HT1080 (cell line): Measurements from ENCODE around the gene EPS15. TPM values are rescaled to one million over a fixed set of nuclear protein-coding genes. Genes with fewer than 3 reads are reported as not detected.
"Not testable (repeated sequence)": the region's sequence is repeated elsewhere in the genome, so short reads cannot be mapped to it uniquely, and the experiment has no call there.

ENCODE experiments used
- DNase-seq: peaks from one replicate; pipeline ENCODE4 v3.0.0-alpha.2; 2015; ENCODE audit warnings: low read depth
- total RNA-seq: library from RNA; depleted of rRNA; stranded (reverse); fragments of >200 nt; shearing (Covaris generic); gene quantifications from 2 replicates; pipeline ENCODE4 v1.2.3, GENCODE V29; 2014

EPS15 gene
- total RNA-seq, 1 experiment from 2014 or later: 20.8 TPM

DNA sequence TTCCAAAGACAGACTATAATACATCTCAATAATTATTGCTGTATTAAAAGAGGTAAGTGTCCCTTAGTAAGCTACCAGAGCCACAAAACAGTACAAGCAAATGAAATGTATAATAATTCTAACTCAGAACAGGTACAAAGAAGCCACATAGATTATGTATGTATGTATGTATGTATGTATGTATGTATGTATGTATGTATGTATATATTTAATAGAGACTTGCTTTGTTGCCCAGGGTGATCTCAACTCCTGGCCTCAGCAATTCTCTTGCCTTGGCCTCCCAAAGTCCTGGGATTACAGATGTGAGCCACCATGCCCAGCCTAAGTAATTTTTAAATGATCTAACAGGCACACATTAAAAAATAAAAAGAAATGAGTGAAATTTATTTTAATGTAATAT, 86.9 kb downstream of the EPS15 start:
- DNase-seq: no peak

GRCh38 chr1:51427438-51427837, 91.6 kb downstream of the EPS15 start:
- no peak for DNase-seq

- no peak for DNase-seq
Observed at GRCh38 chr1:51425955-51426354, 93.1 kb downstream of the EPS15 start.

- no peak for DNase-seq
Observed at GRCh38 chr1:51425273-51425672, 93.8 kb downstream of the EPS15 start.

- no peak for DNase-seq
Observed at GRCh38 chr1:51423073-51423821, 95.8 kb downstream of the EPS15 start.

DNA sequence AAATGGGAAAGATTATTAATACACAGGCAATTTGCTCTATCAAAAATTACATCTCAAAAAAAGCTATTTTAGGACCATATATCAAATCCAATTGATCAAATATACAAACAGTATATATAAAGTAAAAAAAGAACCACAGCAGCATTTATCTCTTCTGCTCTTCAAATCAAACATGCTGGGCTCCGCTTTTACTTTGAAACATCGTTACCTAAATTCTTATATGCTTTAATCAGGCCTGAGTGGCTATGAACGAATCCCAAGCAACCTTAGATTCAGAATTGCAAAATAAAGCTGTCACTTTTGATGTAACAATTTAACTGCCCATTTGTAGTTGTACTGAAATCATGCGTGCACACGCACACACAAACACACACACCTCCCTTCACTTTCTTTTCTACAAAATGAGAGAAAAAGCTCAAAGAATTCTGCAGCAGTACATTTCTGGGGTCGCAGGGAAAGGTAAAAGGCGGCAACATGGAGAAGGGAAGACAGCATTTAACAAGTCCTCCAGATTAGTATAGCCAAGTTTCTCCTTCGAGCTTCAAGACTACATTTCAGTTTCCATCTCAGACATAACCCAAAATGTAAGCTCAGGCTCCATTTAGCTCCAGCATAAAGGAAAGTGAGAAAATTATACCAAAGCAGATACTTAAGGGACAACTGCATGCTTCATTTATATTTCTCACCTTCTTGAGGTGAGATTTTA, 96.5 kb downstream of the EPS15 start:
- DNase-seq: no peak

DNA sequence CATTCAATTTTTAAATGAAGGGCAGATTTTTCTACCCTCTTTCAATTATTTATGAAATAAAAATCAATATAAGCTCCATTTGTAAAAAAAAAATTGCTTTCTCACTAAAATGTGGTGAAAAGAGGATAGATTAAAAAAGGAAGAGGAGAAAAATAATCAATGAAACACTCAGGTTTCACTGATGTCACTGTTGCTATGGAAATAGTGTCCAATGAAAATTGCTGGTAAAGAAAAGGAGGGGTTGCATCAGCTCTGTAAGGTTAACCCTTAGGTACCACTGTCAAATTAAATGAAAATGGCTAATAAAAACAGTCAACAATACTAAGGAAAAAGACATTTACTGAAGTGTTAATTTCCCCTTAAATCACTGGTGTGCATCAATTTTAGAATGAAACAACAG, 97.1 kb downstream of the EPS15 start:
- DNase-seq: peak; percentile 46

DNA sequence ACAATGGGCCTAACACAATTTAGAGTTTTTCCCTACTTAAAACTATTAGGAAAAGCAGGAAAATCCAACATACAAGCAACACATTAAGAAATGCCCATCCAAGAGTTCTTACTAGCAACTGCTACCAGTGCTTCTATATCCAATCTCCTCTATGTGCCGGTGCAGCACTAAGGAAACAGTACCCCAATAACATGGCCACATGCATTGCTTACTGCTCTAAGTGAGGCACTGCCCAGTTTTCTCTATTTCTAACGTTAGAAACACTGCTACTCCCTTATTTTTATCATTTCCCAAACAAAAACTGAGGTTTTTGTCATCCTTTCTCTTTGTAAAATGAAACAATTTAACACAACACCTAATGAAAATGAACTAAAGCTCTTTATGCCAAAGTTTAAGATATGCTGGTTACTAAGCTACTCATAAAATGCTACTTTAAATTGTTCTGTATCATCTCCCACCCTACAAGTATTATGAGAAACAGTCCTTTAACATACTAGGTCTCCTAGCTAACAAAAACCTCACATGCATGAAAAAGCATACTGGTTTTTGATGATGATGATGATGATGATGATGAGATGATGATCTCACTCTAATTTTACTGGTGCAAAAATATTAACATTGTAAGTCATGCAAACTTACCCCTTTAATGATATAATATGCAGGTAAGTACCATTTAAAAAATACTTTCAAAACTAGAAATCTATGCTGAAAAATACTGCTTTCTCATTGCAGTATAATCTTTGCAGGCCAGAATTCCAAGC, 98.0 kb downstream of the EPS15 start:
- DNase-seq: no peak

DNA sequence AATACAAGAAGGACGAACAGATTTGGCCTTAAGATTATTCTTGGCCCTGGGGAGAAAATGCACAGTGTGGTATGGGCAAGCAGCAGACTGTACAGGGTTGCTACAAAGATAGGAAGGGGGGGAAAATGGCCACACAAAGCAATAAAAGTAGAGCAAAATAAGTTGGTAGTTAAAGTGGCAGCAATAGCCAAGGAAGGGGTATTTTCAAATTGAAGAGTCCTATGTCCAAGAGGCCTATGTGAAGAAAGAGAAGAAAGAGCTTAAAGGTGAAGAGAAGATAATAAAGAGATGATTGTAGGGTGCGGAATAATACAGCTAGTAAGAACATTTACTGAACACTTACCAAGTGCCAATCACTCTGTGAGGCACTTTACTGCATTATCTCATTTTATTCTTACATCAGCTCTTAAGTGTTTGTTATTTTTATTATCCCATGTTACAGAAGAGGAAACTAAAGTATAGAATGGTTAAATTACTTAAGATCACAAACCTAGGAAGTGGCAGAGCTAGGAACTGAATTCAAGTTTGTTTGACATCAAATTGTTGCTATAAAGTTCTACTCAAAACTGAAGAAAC, 100.6 kb downstream of the EPS15 start:
- DNase-seq: no peak

DNA sequence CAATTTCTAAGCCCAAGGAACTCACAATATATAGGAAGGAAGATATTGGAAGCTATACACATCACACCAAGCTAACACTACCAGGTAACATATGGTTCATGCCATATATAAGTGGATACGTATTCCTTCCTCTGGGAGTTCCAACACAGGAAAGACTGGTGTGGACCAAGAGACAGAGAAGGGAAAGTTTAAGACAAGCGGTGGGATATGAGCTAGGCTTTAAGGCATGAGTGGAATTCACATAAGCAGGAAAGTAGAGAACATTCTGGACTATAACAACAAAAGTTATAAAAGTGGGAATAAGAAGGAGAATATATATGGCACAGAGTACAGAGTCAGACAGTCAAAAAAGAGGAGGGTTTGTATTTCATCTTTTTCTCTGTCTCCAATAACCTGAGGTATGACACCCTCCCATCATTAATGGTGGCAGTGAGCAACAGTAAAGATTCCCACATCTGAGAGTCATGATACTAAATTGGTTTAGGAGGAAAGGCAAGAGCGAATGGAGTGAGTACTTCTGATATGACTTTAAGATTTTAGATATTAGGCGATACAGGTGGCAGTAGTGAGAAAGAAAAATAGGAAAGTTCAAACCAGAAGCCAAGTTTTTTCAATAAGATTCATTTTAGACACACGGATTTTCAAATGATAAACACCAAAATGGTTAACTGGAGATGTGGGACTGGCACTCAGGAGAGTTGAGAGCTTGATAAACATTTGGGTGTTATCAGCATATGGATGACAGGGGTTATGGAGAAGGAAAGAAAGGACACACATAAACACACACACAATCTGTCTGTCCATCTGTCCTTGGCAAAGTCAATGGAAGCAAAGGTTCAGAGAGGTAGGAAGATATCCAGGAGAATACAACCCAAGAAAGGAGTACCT, 101.3 kb downstream of the EPS15 start:
- DNase-seq: no peak

DNA sequence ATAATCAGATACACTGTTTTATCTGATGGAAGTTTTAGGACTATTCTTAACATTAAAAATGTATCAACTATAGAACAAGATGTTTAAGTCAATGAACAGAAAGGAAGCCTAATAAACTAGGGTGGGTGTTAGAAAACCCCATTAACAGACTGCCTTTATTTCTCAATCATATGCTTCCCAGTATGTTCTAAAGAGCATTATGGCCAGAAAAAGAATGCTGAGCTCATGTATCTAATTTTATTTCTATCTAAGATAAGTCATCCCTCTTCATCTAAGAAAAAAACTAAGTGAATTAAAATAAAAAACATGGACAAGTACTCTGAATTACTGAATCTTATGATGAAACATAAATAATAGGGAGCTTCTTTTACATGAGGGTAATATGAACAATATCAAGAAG, 102.2 kb downstream of the EPS15 start:
- no peak for DNase-seq

- DNase-seq: no peak
Observed at GRCh38 chr1:51415963-51416362, 103.1 kb downstream of the EPS15 start.

- DNase-seq: no peak
Observed at GRCh38 chr1:51414811-51415210, 104.3 kb downstream of the EPS15 start.

DNA sequence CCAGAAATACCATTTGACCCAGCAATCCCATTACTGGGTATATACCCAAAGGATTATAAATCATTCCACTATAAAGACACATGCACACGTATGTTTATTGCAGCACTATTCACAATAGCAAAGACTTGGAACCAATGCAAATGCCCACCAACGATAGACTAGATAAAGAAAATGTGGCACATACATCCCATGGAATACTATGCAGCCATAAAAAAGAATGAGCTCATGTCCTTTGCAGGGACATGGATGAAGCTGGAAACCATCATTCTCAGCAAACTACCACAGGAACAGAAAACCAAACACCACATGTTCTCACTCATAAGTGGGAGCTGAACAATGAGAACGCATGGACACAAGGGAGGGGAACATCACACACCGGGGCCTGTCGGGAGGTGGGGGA, 107.2 kb downstream of the EPS15 start:
- DNase-seq: not testable (repeated sequence)

- DNase-seq: no peak
Observed at GRCh38 chr1:51410568-51411460, 108.3 kb downstream of the EPS15 start.

DNA sequence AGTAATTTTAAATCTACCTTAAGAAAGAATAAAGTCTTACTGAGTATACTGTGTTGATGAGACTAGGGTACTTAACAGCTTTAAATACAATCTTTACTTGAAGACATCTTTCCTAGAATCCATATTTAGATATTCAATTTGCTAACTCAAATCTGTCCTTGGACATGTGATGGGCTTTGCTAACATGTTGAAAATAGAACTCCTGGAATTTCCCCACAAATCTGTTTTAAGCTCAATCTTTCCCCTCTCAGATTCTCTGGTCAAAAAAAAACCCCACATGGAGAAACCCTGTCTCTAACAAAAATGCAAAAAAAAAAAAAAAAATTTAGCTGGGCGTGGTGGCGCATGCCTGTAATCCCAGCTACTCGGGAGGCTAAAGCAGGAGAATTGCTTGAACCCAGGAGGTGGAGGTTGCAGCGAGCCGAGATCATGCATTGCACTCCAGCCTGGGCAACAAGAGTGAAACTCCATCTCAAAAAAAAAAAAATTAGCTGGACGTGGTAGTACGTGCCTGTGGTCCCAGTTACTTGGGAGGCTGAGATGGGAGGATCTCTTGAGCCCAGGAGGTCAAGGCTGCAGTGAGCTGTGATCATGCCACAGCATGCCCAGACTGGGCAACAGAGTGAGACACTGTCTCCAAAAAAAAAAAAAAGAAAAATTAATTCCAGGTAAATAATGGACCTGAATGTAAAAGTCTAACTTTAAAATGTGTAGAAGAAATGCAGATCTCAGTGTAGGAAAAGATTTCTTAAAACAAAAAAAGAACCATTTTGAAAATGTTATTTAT, 109.1 kb downstream of the EPS15 start:
- not testable (repeated sequence) for DNase-seq

DNA sequence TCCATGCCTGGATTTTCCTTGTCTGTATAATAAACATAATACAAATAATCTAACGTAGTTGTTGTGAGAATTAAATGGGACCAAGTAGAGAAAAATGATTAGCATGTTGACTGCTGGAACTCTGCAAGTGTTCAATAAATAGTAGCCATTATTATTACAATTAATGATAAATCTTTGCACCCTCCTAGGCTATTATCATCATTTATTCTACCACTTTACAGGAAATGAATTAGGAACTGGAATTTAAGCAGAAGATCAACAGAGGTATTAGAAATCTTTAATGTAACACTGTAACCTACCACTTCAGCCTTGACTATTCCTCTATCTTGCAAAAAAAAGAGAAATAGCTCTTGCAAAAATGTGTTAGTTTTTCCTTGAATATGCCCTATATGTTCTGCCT, 126.8 kb downstream of the EPS15 start:
- DNase-seq: no peak

GRCh38 chr1:51390641-51391040, 128.4 kb downstream of the EPS15 start:
- not testable (repeated sequence) for DNase-seq

DNA sequence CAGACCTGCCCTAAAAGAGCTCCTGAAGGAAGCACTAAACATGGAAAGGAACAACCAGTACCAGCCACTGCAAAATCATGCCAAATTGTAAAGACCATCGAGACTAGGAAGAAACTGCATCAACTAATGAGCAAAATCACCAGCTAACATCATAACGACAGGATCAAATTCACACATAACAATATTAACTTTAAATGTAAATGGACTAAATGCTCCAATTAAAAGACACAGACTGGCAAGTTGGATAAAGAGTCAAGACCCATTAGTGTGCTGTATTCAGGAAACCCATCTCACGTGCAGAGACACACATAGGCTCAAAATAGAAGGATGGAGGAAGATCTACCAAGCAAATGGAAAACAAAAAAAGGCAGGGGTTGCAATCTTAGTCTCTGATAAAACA, 131.8 kb downstream of the EPS15 start:
- not testable (repeated sequence) for DNase-seq
